Right atrium auricular region (tissue), 2 donors: ENCODE data around the gene ZBP1. TPM values are rescaled to one million over a fixed set of nuclear protein-coding genes. Genes with fewer than 3 reads are reported as not detected.

Experiments
- DNase-seq: peaks from one replicate; pipeline ENCODE4 v3.0.0-alpha.2; 2019; ENCODE audit warnings: low spot score
- H3K27ac ChIP-seq, 2 donors: fragments of 200-600 bp; sonication (generic); 1 replicate in 1 of 2; 2 replicates in 1 of 2; pipeline ENCODE4 v1.5.1; 2016 to 2019
- H3K27me3 ChIP-seq, 2 donors: fragments of 200-600 bp; sonication (generic); one replicate each; pipeline versions ENCODE4 v1.5.1 to v1.6.0; 2017 to 2019
- H3K36me3 ChIP-seq: fragments of 200-600 bp; sonication (generic); one replicate; pipeline ENCODE4 v1.5.1; 2016
- H3K4me1 ChIP-seq, 2 donors: fragments of 200-600 bp; sonication (generic); one replicate each; pipeline versions ENCODE4 v1.5.1 to v1.6.0; 2017 to 2019
- H3K4me3 ChIP-seq, 2 donors: fragments of 200-600 bp; sonication (generic); 1 replicate in 1 of 2; 2 replicates in 1 of 2; pipeline ENCODE4 v1.5.1; 2017 to 2019; ENCODE audit warnings: mild to moderate bottlenecking in 1 of 2, moderate library complexity in 1 of 2
- H3K9me3 ChIP-seq, 2 donors: fragments of 200-600 bp; sonication (generic); one replicate each; pipeline ENCODE4 v1.5.1; 2019
- total RNA-seq, 2 donors: library from RNA; depleted of rRNA; stranded (reverse); fragments of >200 nt; gene quantifications; one replicate each; pipeline ENCODE4 v1.1.0, GENCODE V29; 2016
- TF ChIP-seq, protein P1 (sequence below), 2 donors: fragments of 200-600 bp; sonication (generic); IDR thresholded peaks; one replicate each; pipeline ENCODE4 v1.5.1; 2019; ENCODE audit warnings: antibody characterized with exemption in 2 of 2

ZBP1 gene
- total RNA-seq, 2 donors from 2014 or later = not detected

DNA sequence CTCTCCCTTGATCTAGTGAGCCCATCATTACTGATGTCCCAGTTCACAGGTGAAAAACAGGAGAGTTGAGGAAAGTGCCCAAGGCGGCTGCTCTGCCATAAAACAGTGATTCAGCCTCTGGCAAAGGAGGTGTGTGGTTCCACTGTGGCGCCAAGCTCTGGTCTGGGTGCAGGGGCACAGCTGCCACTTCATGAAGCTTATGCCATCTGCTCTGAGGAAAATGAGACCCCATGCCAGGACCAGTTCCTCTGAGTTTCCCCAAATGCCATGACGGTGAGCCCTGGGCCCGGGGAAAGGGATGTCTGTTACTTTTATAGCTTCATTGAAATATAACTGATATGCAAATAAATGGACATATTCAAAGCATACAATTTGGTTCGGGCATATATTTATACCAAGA, 33.7 kb upstream of the ZBP1 start:
- Histone ChIP-seq H3K27ac (no peak overlapping the region), H3K27me3 (no peaks in the 10 kb centered on the region), H3K4me1 (peaks cover 0 to 18% of the 10 kb centered on the region in 2 donors), H3K9me3 (no peaks in the 10 kb centered on the region), H3K4me3 (no peak overlapping the region), H3K36me3 (peaks cover 41% of the 10 kb centered on the region)
- TF ChIP-seq, protein P1, sequence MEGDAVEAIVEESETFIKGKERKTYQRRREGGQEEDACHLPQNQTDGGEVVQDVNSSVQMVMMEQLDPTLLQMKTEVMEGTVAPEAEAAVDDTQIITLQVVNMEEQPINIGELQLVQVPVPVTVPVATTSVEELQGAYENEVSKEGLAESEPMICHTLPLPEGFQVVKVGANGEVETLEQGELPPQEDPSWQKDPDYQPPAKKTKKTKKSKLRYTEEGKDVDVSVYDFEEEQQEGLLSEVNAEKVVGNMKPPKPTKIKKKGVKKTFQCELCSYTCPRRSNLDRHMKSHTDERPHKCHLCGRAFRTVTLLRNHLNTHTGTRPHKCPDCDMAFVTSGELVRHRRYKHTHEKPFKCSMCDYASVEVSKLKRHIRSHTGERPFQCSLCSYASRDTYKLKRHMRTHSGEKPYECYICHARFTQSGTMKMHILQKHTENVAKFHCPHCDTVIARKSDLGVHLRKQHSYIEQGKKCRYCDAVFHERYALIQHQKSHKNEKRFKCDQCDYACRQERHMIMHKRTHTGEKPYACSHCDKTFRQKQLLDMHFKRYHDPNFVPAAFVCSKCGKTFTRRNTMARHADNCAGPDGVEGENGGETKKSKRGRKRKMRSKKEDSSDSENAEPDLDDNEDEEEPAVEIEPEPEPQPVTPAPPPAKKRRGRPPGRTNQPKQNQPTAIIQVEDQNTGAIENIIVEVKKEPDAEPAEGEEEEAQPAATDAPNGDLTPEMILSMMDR (IDR thresholded peaks at IDR 0.05) = no peak
- peak; percentile 51 for DNase-seq

DNA sequence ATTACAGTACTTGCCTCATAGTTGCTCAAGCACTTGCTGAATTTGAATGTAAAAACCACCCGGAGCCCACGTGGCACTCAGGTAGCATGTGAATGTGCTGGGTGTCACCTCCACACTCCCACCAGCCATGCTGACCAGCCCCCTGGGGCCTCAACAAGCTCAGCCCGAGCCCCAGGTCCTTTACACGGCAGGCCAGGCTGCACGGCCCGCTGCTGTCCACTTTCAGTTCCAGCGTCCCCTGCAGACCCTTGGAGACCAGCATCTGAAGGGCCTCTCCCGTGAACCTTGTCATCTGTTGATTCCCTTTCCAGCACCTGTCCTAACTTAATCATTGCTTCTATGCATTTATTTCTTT, 33.3 kb upstream of the ZBP1 start:
- H3K4me1 ChIP-seq = peaks cover 0 to 18% of the 10 kb centered on the region in 2 donors
- no peak overlapping the region for H3K4me3 ChIP-seq
- no peak overlapping the region for H3K27ac ChIP-seq
- TF ChIP-seq, protein P1 (IDR thresholded peaks at IDR 0.05) = no peak
- no peaks in the 10 kb centered on the region for H3K9me3 ChIP-seq
- peaks cover 37% of the 10 kb centered on the region for H3K36me3 ChIP-seq
- H3K27me3 ChIP-seq = no peaks in the 10 kb centered on the region
- peak; percentile 38 for DNase-seq

DNA sequence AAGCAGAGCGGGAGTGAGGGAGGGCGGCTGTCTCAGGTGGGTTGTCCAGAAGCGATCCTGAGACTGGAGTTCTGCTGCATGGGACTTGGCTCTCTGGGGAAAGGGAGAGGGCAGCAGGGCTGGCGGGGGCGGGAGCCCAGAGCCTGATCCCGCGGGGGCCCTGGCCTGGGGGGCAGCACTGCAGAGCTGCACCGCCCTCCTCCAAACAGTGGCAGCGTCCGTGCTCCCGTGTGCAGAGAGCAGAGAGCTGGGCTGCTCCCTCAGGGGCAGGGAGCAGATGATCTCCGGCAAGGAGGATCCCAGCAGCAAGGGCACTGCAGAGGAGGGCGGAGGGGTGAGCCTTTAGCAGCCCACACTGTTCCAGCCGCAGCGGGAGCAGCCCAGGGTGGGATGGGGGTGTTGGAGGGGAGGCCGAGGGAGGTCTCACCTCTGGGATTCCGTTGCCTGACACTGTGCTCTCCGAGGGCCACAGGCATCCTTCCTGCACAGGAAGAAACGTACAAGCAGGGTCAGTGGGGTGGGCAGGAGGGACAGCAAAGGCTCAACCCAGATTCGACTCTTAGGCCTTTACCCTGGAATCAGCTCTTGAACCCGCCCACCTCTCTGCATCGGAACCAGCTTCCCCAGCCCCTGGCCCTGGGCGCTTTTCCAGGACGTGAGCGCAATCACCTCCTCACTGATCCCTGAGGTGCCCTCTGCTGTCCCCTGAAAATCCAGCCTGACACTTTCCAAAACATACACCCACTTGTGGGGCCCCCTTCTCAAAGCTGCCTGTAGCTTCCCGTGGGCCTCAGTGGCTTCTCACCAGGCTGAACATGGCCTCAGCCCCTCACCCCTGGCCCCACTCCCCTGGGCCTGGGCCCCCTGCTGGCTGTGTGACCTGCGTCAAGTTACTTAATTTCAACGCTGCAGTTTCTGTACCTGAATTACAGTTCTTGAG, 32.6 kb upstream of the ZBP1 start:
- Histone ChIP-seq H3K4me1 (peaks cover 0 to 12% of the 10 kb centered on the region in 2 donors), H3K9me3 (no peaks in the 10 kb centered on the region), H3K4me3 (no peak overlapping the region), H3K27me3 (no peaks in the 10 kb centered on the region), H3K36me3 (peaks cover 30% of the 10 kb centered on the region), H3K27ac (no peak overlapping the region)
- peak; percentile 54 for DNase-seq
- TF ChIP-seq, protein P1 (IDR thresholded peaks at IDR 0.05) = no peak

DNA sequence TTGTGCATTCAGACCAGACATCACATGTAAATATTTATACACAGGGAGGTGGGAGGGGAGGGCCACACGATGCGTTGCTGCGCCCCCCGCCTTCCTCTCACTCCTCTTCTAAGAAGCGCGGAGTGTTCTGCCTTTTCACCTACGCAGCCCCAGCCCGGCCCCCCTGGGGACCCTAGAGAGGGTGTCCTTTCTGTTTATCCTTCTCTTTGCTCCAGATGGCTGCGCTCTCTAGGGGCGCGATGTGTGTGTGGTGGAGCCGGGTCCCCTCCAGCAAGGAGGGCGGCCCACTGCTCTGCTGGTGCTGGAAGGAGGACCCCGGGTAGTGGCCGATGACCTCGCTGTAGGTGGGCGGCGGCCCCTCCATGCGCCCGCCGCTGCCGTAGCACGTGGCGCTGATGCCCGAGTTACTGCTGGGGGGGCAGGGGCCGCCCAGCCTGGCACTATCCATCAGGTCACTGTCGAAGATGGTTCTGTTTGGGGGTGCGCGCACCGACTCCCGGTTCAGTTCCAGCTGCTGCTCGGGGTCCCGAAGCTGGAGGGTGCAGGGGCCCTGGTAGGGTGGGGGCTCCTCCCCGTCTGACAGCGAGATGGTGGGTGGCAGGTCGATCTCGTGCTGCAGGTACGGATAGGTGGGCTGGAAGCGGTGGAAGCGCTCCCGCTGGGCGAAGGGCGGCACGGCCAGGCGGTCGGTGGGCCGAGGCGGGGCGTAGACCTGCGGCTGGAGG, 31.8 kb upstream of the ZBP1 start:
- Histone ChIP-seq H3K27ac (no peak overlapping the region), H3K4me1 (peaks cover 0 to 6% of the 10 kb centered on the region in 2 donors), H3K27me3 (no peaks in the 10 kb centered on the region), H3K36me3 (peaks cover 28% of the 10 kb centered on the region), H3K9me3 (no peaks in the 10 kb centered on the region), H3K4me3 (no peak overlapping the region)
- TF ChIP-seq, protein P1 (IDR thresholded peaks at IDR 0.05) = no peak
- no peak for DNase-seq

DNA sequence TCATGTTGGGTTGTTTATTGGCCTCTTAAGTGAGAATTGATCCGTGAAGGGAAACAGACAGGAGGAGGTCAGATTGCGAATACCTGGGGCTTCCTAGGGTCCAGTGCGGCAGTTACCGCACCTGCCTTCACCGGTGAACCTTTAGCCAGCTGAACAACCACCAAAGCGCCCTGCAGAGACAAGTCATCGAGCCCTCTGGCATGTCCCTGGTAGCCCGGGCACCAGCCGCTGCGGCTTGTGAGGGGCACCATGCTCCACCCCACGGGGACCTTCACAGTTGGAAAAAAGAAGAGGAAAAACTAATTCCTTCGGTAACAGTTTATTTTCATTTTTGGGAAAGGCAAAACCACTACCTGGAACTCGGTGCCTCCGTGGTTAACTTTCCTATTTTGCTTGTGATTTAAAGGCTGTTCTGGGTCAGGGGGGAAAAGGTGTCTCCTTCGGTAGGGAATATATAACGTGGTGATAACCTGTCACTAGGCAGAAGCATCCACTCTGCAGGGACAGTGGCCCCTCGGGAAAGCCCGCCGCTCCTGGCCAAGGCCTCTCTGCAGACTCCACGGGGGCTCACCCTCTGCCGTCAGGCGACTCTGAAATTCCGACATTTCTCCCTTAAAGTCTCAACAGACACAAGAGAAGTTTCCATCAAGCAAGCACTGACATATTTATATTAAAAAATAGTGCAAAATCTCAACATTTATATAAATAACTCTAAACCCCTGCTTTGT, 30.7 kb upstream of the ZBP1 start:
- TF ChIP-seq, protein P1 (IDR thresholded peaks at IDR 0.05) = no peak
- Histone ChIP-seq H3K36me3 (peaks cover 19% of the 10 kb centered on the region), H3K9me3 (no peaks in the 10 kb centered on the region), H3K4me1 (peaks cover 0 to 6% of the 10 kb centered on the region in 2 donors), H3K4me3 (no peak overlapping the region), H3K27me3 (no peaks in the 10 kb centered on the region), H3K27ac (no peak overlapping the region)
- no peak for DNase-seq
